Measurements from ENCODE around the gene BPIFB3.

Gene BPIFB3

GRCh38 chr20:33032555-33032954, 21.1 kb upstream of the BPIFB3 start:
- H4K20me1 ChIP-seq (ENCODE audit: insufficient read depth) = no peaks in the 10 kb centered on the region
- no peaks in the 10 kb centered on the region for H3K79me2 ChIP-seq (ENCODE audit: insufficient read depth, low read depth)
- H3K36me3 ChIP-seq (ENCODE audit: insufficient read depth) = no peaks in the 10 kb centered on the region
- H3K4me2 ChIP-seq = no peak overlapping the region
- H3K27ac ChIP-seq = no peak overlapping the region
- H3K9ac ChIP-seq = no peak overlapping the region
- H2AFZ ChIP-seq (ENCODE audit: low read depth) = no peak overlapping the region
- H3K4me1 ChIP-seq (ENCODE audit: low read depth, poor library complexity, severe bottlenecking) = no peaks in the 10 kb centered on the region
- H3K4me3 ChIP-seq (IDR thresholded peaks at IDR 0.05; ENCODE audit: insufficient read depth, low read depth, low read length) = no peak overlapping the region
- peaks cover 14% of the 10 kb centered on the region; the same call in 1 of the 2 replicates for H3K27me3 ChIP-seq (ENCODE audit: insufficient read depth, low read depth)
- TF ChIP-seq, protein P1, sequence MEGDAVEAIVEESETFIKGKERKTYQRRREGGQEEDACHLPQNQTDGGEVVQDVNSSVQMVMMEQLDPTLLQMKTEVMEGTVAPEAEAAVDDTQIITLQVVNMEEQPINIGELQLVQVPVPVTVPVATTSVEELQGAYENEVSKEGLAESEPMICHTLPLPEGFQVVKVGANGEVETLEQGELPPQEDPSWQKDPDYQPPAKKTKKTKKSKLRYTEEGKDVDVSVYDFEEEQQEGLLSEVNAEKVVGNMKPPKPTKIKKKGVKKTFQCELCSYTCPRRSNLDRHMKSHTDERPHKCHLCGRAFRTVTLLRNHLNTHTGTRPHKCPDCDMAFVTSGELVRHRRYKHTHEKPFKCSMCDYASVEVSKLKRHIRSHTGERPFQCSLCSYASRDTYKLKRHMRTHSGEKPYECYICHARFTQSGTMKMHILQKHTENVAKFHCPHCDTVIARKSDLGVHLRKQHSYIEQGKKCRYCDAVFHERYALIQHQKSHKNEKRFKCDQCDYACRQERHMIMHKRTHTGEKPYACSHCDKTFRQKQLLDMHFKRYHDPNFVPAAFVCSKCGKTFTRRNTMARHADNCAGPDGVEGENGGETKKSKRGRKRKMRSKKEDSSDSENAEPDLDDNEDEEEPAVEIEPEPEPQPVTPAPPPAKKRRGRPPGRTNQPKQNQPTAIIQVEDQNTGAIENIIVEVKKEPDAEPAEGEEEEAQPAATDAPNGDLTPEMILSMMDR (conservative IDR thresholded peaks at IDR 0.05; ENCODE audit: low read depth, low read length) = no peak

- TF ChIP-seq, protein P1 (conservative IDR thresholded peaks at IDR 0.05; ENCODE audit: low read depth, low read length) = no peak
- Histone ChIP-seq H4K20me1 (ENCODE audit: insufficient read depth) (no peaks in the 10 kb centered on the region), H3K4me2 (no peak overlapping the region), H3K36me3 (ENCODE audit: insufficient read depth) (no peaks in the 10 kb centered on the region), H2AFZ (ENCODE audit: low read depth) (no peak overlapping the region), H3K9ac (no peak overlapping the region), H3K27ac (no peak overlapping the region), H3K4me3 (IDR thresholded peaks at IDR 0.05; ENCODE audit: insufficient read depth, low read depth, low read length) (no peak overlapping the region), H3K79me2 (ENCODE audit: insufficient read depth, low read depth) (no peaks in the 10 kb centered on the region), H3K27me3 (ENCODE audit: insufficient read depth, low read depth) (peaks cover 14% of the 10 kb centered on the region; the same call in 1 of the 2 replicates), H3K4me1 (ENCODE audit: low read depth, poor library complexity, severe bottlenecking) (no peaks in the 10 kb centered on the region)
Measured at GRCh38 chr20:33033381-33033780, 20.3 kb upstream of the BPIFB3 start.

DNA sequence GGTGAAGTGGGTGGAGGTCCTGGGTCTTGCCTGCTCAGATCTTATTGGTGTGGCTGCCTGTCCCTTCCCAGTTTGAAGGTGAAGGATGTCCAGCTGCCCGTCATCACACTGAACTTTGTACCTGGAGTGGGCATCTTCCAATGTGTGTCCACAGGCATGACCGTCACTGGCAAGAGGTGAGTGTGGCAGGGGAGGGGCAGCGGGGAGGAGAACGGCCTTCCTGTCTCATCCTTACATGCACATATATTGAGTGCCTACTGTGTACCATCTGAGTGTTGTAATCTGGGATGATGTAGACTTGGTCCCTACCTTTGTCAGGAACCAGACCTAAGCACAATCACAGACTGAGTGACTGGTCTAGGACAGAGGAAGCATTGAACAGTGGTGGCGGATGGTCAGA, 19.6 kb upstream of the BPIFB3 start:
- Histone ChIP-seq H3K79me2 (ENCODE audit: insufficient read depth, low read depth) (no peaks in the 10 kb centered on the region), H3K27me3 (ENCODE audit: insufficient read depth, low read depth) (peaks cover 14% of the 10 kb centered on the region; the same call in 1 of the 2 replicates), H3K9ac (no peak overlapping the region), H3K4me3 (IDR thresholded peaks at IDR 0.05; ENCODE audit: insufficient read depth, low read depth, low read length) (no peak overlapping the region), H3K4me1 (ENCODE audit: low read depth, poor library complexity, severe bottlenecking) (no peaks in the 10 kb centered on the region), H3K4me2 (no peak overlapping the region), H3K27ac (no peak overlapping the region), H2AFZ (ENCODE audit: low read depth) (no peak overlapping the region), H4K20me1 (ENCODE audit: insufficient read depth) (no peaks in the 10 kb centered on the region), H3K36me3 (ENCODE audit: insufficient read depth) (no peaks in the 10 kb centered on the region)
- TF ChIP-seq, protein P1 (conservative IDR thresholded peaks at IDR 0.05; ENCODE audit: low read depth, low read length) = no peak

- no peaks in the 10 kb centered on the region for H3K79me2 ChIP-seq (ENCODE audit: insufficient read depth, low read depth)
- TF ChIP-seq, protein P1 (conservative IDR thresholded peaks at IDR 0.05; ENCODE audit: low read depth, low read length) = no peak
- H3K4me1 ChIP-seq (ENCODE audit: low read depth, poor library complexity, severe bottlenecking) = no peaks in the 10 kb centered on the region
- H3K27ac ChIP-seq = no peak overlapping the region
- no peak overlapping the region for H3K9ac ChIP-seq
- no peaks in the 10 kb centered on the region for H4K20me1 ChIP-seq (ENCODE audit: insufficient read depth)
- H3K4me3 ChIP-seq (IDR thresholded peaks at IDR 0.05; ENCODE audit: insufficient read depth, low read depth, low read length) = no peak overlapping the region
- no peak overlapping the region for H3K4me2 ChIP-seq
- H3K36me3 ChIP-seq (ENCODE audit: insufficient read depth) = no peaks in the 10 kb centered on the region
- peaks cover 14% of the 10 kb centered on the region; the same call in 1 of the 2 replicates for H3K27me3 ChIP-seq (ENCODE audit: insufficient read depth, low read depth)
- no peak overlapping the region for H2AFZ ChIP-seq (ENCODE audit: low read depth)
Measured at GRCh38 chr20:33034901-33035492, 18.7 kb upstream of the BPIFB3 start.

Data from KMS-11 (cell line).